ENCODE data around the gene SUPT20HL1.
"Not testable (repeated sequence)": the region's sequence is repeated elsewhere in the genome, so short reads cannot be mapped to it uniquely, and the experiment has no call there.

Gene SUPT20HL1

DNA sequence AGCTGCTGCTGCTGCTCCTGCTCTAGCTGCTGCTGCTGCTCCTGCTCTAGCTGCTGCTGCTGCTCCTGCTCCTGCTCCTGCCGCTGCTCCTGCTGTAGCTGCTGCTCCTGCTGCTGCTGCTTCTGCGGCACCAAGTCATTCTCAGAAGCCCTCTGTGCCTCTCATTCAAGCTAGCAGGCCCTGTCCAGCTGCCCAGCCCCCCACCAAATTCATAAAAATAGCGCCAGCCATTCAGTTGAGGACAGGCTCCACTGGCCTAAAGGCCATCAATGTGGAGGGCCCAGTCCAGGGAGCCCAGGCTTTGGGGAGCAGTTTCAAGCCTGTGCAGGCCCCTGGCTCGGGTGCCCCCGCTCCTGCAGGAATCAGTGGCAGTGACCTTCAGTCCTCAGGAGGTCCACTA is 3.9 kb downstream of the SUPT20HL1 start:
- no peak for DNase-seq

DNA sequence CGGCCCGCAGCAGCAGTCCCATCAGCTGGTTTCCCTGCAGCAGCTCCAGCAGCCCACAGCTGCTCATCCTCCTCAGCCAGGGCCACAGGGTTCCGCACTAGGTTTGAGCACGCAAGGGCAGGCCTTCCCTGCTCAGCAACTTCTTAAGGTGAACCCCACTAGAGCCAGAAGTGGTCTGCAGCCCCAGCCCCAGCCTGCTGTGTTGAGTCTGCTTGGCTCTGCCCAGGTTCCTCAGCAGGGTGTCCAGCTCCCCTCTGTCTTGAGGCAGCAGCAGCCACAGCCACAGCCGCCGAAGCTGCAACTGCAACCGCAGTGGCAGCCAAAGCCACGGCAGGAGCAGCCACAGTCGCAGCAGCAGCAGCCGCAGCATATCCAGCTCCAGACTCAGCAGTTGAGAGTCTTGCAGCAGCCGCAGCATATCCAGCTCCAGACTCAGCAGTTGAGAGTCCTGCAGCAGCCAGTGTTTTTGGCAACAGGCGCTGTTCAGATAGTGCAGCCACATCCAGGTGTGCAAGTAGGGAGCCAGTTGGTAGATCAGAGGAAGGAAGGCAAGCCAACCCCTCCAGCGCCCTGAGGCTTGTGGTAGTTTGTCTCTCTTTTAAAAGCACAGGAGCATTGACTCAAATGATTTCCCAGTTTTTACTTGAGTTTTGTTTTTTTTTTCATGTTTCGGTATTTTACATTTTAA is 4.6 kb downstream of the SUPT20HL1 start:
- no peak for DNase-seq

GRCh38 chrX:24366762-24367400 is 6.4 kb downstream of the SUPT20HL1 start:
- not testable (repeated sequence) for DNase-seq

DNA sequence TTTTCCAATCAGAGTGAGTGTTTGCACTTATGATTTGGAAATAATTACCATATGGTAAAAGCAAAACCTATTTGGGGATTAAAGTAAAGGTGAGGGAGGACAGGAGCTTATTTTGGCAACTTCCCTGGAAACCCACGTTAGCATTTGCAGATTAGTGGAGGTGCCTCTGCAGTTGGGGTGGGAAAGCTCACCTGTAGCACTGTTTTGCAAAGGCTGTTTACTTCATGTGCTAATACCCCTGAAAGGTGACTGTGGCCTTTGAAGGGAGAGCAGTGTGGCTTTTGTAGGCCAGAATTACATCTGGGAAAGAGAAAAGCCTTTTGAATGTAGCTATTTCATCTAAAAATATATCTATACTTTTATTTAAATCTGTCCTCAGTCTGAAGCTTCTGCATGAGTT is 9.4 kb downstream of the SUPT20HL1 start:
- DNase-seq = no peak

GRCh38 chrX:24371391-24371972 is 11.0 kb downstream of the SUPT20HL1 start:
- peak; percentile 7 for DNase-seq

DNA sequence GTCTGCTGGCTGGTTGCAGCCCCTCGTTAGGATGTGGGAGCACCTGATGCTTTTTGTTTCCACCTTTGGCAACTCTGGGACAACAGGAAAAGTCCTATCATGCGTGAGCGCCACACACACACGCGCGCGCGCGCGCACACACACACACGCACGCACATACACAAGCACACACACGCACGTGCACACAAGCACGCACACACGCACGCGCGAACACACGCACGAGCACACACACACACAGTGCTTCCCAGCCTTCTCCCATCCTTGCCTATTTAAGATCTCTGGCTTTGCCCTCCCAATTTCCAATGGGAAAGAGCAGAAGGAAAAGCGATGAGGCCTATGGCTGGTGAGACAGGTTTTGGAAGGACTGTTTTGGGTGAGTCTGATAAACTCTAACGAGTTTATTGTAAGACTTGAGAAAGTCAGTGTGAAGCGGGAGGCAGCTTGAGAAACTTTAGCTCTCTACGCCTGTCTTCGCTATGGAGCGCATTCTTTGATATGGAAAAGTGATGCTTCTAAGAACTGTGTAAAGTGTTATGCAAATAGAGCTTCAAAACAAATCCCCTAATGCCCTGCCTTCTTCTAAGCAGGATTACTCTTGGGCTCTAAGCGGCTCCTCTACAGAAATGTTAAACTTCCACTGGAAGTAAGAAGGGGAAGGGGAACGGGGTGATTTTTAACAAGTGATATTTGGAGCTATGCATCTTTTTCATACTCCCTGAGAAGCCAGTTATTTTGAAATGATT is 11.8 kb downstream of the SUPT20HL1 start:
- DNase-seq = no peak

GRCh38 chrX:24375600-24376131 is 15.2 kb downstream of the SUPT20HL1 start:
- no peak for DNase-seq

DNA sequence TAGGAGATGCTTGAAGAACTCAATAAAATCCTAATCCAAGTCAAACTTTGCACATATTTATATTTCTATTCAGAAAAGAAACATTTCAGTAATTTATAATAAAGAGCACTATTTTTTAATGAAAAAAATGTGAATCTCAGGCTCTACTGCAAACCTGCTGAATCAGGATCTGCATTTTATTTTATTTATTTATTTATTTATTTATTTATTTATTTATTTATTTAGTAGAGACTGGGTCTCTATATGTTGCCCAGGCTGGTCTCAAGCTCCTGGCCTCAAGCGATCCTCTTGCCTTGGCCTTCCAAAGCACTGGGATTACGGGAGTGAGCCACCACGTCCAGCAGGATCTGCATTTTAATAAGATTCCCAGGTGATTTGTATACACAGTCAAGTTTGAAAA is 16.0 kb downstream of the SUPT20HL1 start:
- DNase-seq = no peak

DNA sequence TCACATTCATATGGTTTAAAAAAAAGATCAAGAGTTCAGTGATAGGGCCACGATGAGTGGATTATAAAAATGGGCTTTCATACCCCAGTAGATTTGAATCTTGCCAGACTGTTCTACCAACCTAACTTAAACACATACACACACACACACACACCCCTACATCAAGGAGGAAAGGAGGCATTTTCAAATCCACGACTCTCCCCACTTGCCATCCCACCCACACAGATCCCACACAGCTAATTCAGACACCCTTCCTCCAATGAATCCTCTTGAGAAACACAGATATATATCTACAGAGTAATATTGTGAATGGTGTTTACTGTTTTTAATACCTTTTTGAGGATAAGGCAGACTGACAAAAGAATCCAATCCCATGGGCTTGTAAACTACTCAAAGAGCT is 16.8 kb downstream of the SUPT20HL1 start:
- no peak for DNase-seq

DNA sequence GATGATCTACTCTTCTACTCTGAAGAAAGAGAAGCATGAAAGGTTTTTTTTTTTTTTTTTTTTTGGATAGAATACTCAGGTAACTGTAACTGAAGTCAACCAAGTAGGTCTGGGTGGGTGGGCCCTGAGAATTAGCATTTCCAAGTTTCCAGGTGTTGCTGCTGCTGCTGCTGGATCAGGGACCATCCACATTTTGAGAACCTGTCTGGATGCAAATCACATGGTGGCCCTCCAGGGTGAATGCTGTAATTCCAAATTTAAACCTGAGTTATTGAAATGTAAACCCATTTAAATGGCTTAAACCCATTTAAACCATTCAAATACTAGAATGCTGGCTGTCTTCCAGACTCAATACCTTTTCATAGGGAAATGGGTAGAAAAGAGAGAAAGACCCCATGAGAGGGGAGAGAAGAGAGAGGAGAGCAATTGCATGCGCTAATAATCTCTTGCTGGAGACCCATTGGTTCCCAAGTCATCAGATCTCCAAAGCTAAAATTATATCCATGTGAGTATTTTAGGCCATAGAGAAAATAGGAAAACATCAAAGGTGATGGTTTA is 17.6 kb downstream of the SUPT20HL1 start:
- DNase-seq = no peak

DNA sequence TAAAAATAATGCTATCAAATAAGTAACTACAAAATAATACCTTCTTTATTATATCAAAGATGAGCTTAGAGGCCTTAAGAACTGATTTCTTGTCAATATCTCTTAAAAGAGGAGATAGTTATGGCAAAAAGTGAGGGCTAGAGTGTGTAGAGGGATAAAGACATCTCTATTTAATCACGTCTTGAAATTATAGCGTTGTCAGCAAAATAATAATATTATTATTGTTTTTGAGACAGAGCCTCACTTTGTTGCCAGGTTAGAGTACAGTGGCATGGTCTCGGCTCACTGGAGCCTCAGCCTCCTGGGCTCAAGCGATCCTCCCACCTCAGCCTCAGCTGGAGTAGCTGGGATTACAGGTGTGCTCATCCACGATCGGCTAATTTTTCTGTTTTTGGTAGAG is 18.3 kb downstream of the SUPT20HL1 start:
- DNase-seq = no peak

GRCh38 chrX:24380262-24381187 is 20.1 kb downstream of the SUPT20HL1 start:
- no peak for DNase-seq

DNA sequence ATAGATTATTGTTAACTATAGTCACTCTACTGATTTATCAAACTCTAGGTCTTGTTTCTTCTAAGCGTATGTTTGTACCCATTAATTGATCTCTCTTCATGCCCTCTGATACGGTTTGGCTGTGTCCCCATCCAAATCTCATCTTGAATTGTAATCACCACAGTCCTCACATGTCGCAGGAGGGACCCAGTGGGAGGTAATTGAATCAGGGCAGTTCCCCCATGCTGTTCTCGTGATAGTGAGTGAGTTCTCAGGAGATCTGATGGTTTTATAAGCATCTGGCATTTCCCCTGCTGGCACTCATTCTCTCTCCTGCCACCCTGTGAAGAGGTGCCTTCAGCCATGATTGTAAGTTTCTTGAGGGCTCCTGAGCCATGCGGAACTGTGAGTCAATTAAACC is 21.9 kb downstream of the SUPT20HL1 start:
- DNase-seq = not testable (repeated sequence)

DNA sequence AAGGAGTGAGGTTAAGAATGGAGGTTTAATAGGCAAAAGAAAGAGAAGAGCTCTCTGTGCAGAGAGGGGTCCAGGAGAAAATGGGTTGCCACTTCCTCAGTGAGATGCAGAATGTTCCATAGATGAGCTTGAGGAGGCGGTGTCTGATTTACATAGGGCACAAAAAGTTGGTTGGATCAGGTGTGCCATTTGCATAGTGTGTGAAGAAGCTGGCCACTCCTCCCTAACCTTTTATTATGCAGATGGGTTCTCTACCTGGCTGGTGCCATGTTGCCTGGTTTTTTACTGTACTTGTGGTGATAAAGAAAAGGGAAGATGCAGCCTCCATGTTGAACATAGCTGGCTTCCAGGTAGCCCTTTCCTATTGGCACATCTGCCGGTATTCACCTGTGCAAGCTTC is 27.3 kb downstream of the SUPT20HL1 start:
- DNase-seq = no peak

GRCh38 chrX:24391389-24391788 is 30.9 kb downstream of the SUPT20HL1 start:
- DNase-seq = no peak

- no peak for DNase-seq
These were observed 31.4 kb downstream of the SUPT20HL1 start for GRCh38 chrX:24391843-24392242.

GRCh38 chrX:24392709-24393108 is 32.3 kb downstream of the SUPT20HL1 start:
- no peak for DNase-seq

DNA sequence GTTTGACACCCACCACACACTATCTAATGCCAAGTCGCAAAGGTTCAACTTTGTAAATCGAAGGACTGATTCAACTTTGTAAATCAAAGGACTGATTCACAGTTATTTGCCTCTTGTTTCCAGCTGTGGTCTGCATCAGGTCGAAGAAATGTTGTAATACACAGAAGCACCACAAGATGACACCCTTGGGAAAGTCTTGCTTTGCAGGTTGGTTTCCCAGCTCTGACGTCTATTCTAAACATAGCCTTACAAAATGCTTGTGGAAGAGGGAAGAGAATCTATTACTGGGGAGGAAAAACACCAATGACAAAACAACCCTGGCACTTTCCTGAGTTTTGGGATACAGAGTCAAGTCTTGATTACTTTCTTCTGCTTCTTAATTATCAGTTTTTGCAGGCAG is 35.3 kb downstream of the SUPT20HL1 start:
- no peak for DNase-seq

DNA sequence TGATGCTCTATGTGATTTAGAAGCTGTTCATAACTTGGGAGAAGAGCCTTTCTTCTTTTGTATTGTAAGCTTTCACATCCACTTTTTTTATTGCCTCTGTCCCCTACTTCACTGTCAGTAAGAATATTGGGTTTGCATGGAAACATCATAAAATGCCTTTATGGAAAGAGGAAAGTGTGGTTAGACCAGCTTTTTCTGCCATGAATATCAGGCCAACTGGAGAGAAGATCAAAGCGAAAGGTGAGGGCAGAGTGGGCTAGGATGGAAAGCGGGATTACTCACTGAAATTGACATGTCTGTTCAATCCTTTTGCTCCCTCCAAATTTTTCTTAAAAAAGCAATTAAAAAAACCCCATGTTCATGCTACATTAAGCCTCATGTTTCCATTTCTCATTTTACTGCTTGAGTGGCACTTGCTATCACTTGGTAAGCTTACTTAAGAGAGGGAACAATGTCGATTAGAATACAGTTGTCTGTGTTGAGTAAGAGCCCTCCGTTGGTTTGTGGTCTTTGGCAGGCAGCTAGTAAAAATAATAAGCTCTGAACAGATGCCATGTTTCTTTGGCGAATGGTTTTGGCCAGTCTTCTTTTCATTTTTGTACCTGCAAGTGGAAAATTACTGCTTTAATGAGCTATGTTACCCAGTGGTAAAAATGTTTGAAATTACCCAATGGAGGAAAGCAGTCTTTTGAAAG is 35.9 kb downstream of the SUPT20HL1 start:
- peak; percentile 21 for DNase-seq

DNA sequence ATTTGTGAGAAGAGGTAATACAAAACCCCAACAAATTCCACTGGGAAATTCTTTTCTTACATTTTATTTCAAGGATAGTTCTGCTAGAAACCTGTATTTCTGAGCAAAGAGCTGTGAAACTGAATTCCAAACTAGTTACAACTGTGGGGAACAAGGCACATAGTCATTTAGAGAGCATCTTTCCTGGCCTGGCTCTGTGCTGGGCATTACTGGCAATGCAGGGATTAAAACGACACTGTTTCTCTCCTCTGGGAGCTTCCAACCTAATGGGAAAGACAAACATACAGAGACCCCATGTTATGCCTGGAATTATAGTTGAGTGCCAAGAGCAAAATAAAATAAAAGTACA is 36.5 kb downstream of the SUPT20HL1 start:
- peak; percentile 1 for DNase-seq

DNA sequence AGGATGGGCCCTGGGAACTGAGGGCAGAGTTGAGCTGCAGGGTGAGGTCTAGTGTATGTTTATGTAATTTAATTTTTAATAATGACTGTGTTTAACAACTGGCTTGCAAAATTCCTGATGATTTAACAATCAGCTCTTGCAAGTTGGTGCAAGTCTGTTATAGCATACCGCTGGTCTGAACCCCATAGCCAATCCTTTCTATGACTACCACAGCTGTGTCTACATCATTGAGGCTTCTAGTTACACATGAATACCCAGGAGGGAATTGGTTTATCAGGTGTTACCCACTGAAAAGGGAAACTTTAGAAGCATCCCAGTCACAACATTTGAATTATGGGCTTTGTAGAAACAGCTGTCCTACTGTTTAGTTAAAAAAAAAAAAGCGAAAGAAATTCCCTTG is 38.3 kb downstream of the SUPT20HL1 start:
- DNase-seq = no peak

- DNase-seq = no peak
These were observed 39.1 kb downstream of the SUPT20HL1 start for GRCh38 chrX:24399550-24399949.

Measured in NCI-H446 treated with DMSO at 0.1 percent for 48 hours (cell line).